Prostate gland (tissue), 2 donors: ENCODE results near the gene ARHGEF17. TPM values are rescaled to one million over a fixed set of nuclear protein-coding genes. Genes with fewer than 3 reads are reported as not detected.

Experiments used
- DNase-seq: peaks from one replicate; pipeline ENCODE4 v3.0.0-alpha.2; 2019; ENCODE audit warnings: low spot score
- H3K27ac ChIP-seq, 2 donors: fragments of 200-600 bp; sonication (generic); 2 replicates each; pipeline ENCODE4 v1.5.1; 2017 to 2019
- H3K27me3 ChIP-seq: fragments of 200-600 bp; sonication (generic); replicated peaks from 2 replicates; pipeline ENCODE4 v1.5.1; 2019; ENCODE audit not compliant: insufficient read depth
- H3K36me3 ChIP-seq, 2 donors: fragments of 200-600 bp; sonication (generic); 1 replicate in 1 of 2; 2 replicates in 1 of 2; pipeline versions ENCODE4 v1.5.1 to v1.8.1; 2017 to 2019
- H3K4me1 ChIP-seq: fragments of 200-600 bp; sonication (generic); replicated peaks from 2 replicates; pipeline ENCODE4 v1.5.1; 2019
- H3K4me3 ChIP-seq, 2 donors: fragments of 200-600 bp; sonication (generic); 2 replicates each; pipeline ENCODE4 v1.5.1; 2017 to 2019
- H3K9me3 ChIP-seq: fragments of 200-600 bp; sonication (generic); 2 replicates; pipeline ENCODE4 v1.5.1; 2017
- CTCF ChIP-seq, 4 experiments: fragments of 200-600 bp in 2 of 4; fragments of 450-650 bp in 2 of 4; sonication (generic) in 2 of 4; IDR thresholded peaks; 1 replicate in 3 of 4; 2 replicates in 1 of 4; pipeline ENCODE4 v1.5.1; 2016 to 2019; ENCODE audit warnings: antibody characterized with exemption in 4 of 4, mild to moderate bottlenecking in 2 of 4, moderate library complexity in 2 of 4
- POLR2A ChIP-seq: fragments of 450-650 bp; IDR thresholded peaks from one replicate; pipeline ENCODE4 v1.6.1; 2016; ENCODE audit warnings: antibody characterized with exemption, mild to moderate bottlenecking
- POLR2AphosphoS5 ChIP-seq: sonication (generic); formaldehyde crosslinking; IDR thresholded peaks from one replicate; pipeline ENCODE4 v1.6.1; 2017; ENCODE audit warnings: antibody characterized with exemption
- WGBS: methylation state at CpG from one replicate; pipeline ENCODE4 v1.1.5; 2018; 5-methylcytosine and 5-hydroxymethylcytosine counted together
- intact Hi-C: fragments of 100-400 bp; cut with DNase I; formaldehyde crosslinking; loops from one replicate; pipeline ENCODE4 v1.14.2; 2022
- total RNA-seq, 2 donors: library from RNA; depleted of rRNA; stranded (reverse); fragments of >200 nt; gene quantifications; one replicate each; pipeline ENCODE4 v1.1.0, GENCODE V29; 2016

ARHGEF17 gene
- total RNA-seq, 2 donors from 2014 or later = 34.0 to 66.9 TPM

- WGBS = 52% methylated on average over 4 of the region's 4 CpGs
- H3K36me3 ChIP-seq = no peaks in the 10 kb centered on the region
- H3K27me3 ChIP-seq = no peaks in the 10 kb centered on the region
- H3K27ac ChIP-seq = no peak overlapping the region
- intact Hi-C loops = loop anchor here (1.0 to 10.0 kb wide), 3 partner anchors 193 to 257 kb away; partner anchors contain the start of gene FAM168A
- DNase-seq = no peak
- TF ChIP-seq POLR2AphosphoS5 = no peak
- TF ChIP-seq CTCF (IDR thresholded peaks at IDR 0.05) = peak in 3 of 4 experiments; percentile 32 to 72 (median 71)
- no peak for TF ChIP-seq POLR2A
- H3K4me3 ChIP-seq = no peak overlapping the region
- H3K9me3 ChIP-seq = no peaks in the 10 kb centered on the region
- H3K4me1 ChIP-seq = no peaks in the 10 kb centered on the region
These were observed 96.0 kb downstream of the ARHGEF17 start for GRCh38 chr11:73404048-73404447.

- H3K27me3 ChIP-seq = no peaks in the 10 kb centered on the region
- no peaks in the 10 kb centered on the region for H3K36me3 ChIP-seq
- WGBS = 81% methylated on average over 5 of the region's 5 CpGs
- H3K4me1 ChIP-seq = no peaks in the 10 kb centered on the region
- no peak for TF ChIP-seq POLR2AphosphoS5
- no peak for TF ChIP-seq POLR2A
- no peak for TF ChIP-seq CTCF (IDR thresholded peaks at IDR 0.05)
- no peak for DNase-seq
- H3K27ac ChIP-seq = no peak overlapping the region
- H3K4me3 ChIP-seq = no peak overlapping the region
- intact Hi-C loops = loop anchor here (1.0 to 10.0 kb wide), 3 partner anchors 193 to 257 kb away; partner anchors contain the start of gene FAM168A
- no peaks in the 10 kb centered on the region for H3K9me3 ChIP-seq
These were observed 96.5 kb downstream of the ARHGEF17 start for GRCh38 chr11:73404506-73405145.

GRCh38 chr11:73405146-73405510, 97.1 kb downstream of the ARHGEF17 start:
- no peaks in the 10 kb centered on the region for H3K36me3 ChIP-seq
- H3K4me3 ChIP-seq = no peak overlapping the region
- TF ChIP-seq POLR2A = no peak
- no peaks in the 10 kb centered on the region for H3K27me3 ChIP-seq
- intact Hi-C loops = loop anchor here (10.0 kb wide), 1 partner anchor 220 kb away; no protein-coding TSS in a partner anchor
- H3K4me1 ChIP-seq = no peaks in the 10 kb centered on the region
- no peak overlapping the region for H3K27ac ChIP-seq
- 92% methylated on average over 8 of the region's 8 CpGs for WGBS
- no peak for DNase-seq
- no peaks in the 10 kb centered on the region for H3K9me3 ChIP-seq

GRCh38 chr11:73406131-73406530, 98.1 kb downstream of the ARHGEF17 start:
- Histone ChIP-seq H3K36me3 (no peaks in the 10 kb centered on the region), H3K4me1 (no peaks in the 10 kb centered on the region), H3K9me3 (no peaks in the 10 kb centered on the region), H3K4me3 (no peak overlapping the region), H3K27ac (no peak overlapping the region), H3K27me3 (no peaks in the 10 kb centered on the region)
- WGBS = 91% methylated on average over 1 of the region's 1 CpG
- DNase-seq = no peak
- intact Hi-C loops = loop anchor here (10.0 kb wide), 1 partner anchor 219 kb away; no protein-coding TSS in a partner anchor
- no peak for TF ChIP-seq POLR2A
- no peak for TF ChIP-seq POLR2AphosphoS5
- no peak for TF ChIP-seq CTCF (IDR thresholded peaks at IDR 0.05)

GRCh38 chr11:73406619-73407018, 98.5 kb downstream of the ARHGEF17 start:
- Histone ChIP-seq H3K36me3 (no peaks in the 10 kb centered on the region), H3K4me3 (no peak overlapping the region), H3K27ac (no peak overlapping the region), H3K4me1 (no peaks in the 10 kb centered on the region), H3K27me3 (no peaks in the 10 kb centered on the region), H3K9me3 (no peaks in the 10 kb centered on the region)
- intact Hi-C loops = loop anchor here (10.0 kb wide), 1 partner anchor 218 kb away; no protein-coding TSS in a partner anchor
- TF ChIP-seq POLR2AphosphoS5 = no peak
- TF ChIP-seq POLR2A = no peak
- TF ChIP-seq CTCF (IDR thresholded peaks at IDR 0.05) = no peak
- no peak for DNase-seq
- WGBS = 83% methylated on average over 5 of the region's 5 CpGs
